HG03025 (cell line): ENCODE results near the gene COL23A1.
"Not testable (repeated sequence)": the region's sequence is repeated elsewhere in the genome, so short reads cannot be mapped to it uniquely, and the experiment has no call there.

Experiments used
- ATAC-seq: cut with Tn5 transposase; IDR thresholded peaks from one replicate; pipeline ENCODE4 v1.9.1; 2021; ENCODE audit warnings: mild to moderate bottlenecking, moderate library complexity; ENCODE audit not compliant: unreplicated experiment, low FRiP score

COL23A1 gene

DNA sequence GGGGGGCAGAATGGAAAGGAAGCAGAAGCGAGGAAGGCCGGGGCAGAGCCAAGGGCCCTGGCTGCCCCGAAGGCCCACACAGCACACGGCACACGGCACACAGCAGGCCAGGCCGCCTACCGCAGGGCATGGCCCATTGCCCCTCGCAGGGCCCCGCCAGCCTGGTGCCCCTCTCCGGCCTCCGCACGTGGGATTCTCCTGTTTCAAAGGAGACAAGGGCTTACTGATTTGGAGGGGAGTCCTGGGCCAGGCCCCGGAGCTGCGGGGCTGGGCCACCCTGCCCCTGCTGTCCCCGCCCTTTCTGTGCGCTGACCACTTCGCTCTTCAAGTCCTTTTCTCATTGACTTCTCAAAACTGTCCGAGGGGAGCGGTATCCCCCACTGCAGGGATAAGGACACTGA lies 349.9 kb downstream of the COL23A1 start:
- ATAC-seq: no peak

DNA sequence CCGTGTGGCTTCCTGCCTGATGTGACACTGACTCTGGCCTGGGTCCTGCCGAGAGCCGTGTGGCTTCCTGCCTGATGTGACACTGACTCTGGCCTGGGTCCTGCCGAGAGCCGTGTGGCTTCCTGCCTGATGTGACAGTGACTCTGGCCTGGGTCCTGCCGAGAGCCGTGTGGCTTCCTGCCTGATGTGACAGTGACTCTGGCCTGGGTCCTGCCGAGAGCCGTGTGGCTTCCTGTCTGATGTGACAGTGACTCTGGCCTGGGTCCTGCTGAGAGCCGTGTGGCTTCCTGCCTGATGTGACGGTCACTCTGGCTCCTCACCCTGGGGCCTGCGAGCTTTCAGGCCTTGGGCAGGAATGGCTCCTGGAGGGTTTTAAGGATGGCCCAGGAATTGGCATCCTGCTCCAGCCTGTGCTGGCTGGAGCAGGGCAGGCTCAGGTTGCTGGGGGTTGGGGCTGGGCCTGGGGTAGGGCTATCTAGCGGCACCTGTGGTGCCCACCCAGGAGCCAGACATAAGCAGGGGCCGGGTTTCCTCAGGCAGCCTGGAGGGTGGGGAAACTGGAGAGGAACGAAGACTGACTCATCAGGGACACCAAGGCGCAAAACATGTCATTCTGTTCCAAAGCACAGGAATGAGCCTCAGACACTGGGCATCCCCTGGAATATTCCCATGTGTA lies 350.4 kb downstream of the COL23A1 start:
- not testable (repeated sequence) for ATAC-seq

DNA sequence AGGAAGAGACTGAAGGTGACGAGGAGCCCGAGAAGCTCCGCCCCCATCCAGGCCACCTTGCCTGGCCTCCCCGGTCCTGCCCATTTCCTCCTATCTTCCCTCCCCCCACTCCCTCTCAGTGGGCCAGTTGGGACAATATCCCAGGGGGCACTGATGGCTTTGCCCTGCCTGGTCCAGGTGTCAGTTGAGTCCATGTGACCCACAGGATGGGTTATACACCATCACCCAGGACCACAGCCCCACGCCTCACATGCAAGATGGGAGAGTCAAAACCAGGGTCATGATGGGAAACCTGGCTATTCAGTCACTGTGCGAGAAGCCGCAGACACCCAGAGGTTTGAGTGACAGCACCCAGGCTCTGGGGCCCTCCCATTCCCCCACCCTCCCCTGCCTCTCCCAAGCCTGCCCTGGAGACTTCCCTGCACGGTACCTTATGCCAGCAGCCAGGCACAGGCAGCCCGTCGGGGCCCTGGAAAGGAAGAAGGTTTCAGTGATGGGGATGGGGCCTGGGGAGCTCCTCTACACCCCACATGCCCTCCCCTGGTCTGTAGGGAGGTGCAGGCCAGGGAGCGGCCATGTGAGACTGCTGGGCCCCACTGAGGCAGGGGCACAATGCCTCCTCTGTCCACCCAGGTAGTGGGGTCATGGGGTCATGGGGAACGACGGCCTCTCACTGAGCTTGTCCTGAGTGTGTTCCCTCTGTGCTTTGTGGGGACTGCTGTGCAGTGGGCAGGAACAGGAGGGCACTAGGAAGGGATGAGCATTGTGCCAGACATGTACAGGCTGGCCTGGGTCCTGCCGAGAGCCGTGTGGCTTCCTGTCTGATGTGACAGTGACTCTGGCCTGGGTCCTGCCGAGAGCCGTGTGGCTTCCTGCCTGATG lies 351.2 kb downstream of the COL23A1 start:
- no peak for ATAC-seq

DNA sequence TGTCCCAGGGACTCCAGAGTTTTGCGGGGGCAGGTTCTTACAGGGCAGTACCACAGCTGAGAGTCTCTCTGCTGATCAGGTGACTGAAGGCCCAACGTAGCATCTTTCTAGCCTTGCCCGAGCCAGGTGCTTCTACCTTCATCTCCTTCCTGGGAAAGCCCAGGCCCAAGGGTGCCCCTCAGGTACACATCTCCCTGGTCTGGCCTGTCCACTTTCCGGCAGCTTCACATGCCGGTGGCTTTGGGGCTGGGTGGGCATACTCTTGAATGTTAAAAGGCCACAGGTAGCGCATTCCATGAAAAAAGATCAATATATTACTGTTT lies 351.9 kb downstream of the COL23A1 start:
- no peak for ATAC-seq

GRCh38 chr5:178237431-178238312 lies 352.5 kb downstream of the COL23A1 start:
- no peak for ATAC-seq

GRCh38 chr5:178236679-178237078 lies 353.5 kb downstream of the COL23A1 start:
- no peak for ATAC-seq

DNA sequence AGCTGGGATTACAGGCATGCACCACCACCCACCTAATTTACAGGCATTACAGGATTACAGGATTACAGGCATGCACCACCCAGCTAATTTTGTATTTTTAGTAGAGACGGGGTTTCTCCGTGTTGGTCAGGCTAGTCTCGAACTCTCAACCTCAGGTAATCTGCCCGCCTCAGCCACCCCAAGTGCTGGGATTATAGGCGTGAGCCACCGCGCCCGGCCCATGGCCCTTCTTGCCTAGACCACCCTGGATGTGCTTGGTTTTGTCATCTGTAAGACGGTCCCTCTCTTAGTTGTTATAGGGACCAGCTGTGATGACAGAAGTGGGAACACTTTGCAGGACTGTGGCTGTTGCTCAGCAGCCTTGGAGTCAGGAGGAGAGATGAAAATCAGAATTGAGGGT lies 354.1 kb downstream of the COL23A1 start:
- no peak for ATAC-seq

DNA sequence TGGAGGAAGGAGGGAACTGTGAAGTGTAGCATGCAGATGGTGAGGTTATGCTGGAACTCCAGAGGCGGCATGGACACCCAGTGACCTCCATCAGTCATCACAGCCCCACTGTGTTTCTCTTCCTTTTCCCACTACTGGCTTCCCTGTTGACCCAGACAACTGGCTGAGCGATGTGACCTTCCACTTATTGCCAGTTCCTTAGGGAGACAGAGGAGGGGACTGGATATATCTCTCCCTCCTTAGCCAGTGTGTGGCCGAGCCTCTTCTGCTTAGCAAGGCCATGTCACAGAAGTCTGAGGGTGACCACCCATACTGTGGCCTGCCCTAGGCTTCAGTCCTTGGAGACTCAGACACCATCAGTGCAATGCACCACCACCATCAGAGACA lies 354.6 kb downstream of the COL23A1 start:
- no peak for ATAC-seq

- no peak for ATAC-seq
Observed at GRCh38 chr5:178234750-178235587, 355.2 kb downstream of the COL23A1 start.

DNA sequence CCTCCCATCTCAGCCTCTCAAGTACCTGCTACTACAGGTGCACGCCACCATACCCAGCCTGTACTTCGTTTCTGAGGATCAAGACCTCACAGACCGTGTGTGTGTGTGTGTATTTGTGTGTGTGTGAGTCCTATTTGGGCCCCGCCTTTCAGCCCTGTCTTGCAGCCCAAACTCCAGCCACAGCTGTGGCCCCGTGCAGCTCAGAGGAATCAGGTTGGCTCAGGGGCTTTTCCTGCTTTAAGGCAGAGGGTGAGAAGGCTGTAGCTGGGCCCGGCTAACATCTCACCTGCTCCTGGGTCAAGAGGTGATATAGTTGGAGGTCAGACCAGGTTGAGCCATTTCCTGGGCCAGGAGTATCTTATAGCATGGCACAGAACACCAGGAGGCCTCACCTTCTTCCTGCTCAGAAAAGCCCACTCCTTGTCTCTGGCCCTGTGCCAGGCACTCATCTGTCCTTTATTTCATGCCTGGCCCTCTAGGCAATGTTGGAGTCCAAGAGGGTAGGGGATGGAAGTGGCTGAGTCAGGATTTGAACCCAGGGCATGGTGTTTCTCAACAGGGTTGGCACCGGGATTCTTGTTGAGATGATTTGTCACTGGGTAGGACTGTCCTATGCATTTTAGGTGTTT lies 356.0 kb downstream of the COL23A1 start:
- ATAC-seq: no peak

GRCh38 chr5:178232920-178233429 lies 357.2 kb downstream of the COL23A1 start:
- peak; percentile 21 for ATAC-seq

DNA sequence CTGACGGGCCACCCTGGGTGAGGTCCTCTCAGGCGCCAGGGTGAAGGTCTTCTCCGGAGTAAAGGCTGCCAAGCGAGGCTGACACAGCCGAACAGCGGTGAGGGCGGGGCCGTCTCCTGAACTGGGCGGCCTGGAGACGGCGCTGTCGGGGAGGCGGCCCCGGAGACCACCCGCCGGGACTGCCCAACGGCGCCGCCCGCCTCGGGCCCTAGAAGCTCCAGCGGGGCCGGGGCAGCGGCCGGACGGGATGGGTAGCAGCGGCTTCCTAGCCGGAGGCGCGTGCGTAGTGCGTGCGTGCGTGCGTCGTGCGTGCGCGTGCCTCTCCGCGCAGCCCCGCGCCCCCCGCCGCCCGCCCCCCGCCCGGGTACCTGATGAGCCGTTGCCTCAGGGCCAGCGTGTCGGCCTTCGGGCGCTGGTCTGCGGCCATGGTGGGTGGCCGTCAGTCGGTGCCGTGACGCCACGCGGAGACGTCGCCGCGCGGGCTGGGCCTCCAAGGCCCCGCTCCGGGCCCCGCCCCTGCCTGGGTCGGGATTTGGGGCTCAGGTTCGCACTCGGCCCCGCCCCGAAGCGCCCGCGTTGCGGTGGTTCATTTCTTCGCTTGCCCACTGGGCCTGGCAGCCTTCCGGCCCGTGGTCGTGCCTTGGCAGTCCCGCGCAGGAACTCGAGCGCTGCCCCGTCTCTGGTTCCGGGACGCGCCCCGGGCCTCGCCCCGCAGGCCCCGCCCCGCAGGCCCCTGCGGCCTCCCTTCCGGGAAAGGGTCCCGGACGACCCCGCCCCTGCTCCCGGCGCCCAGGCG lies 357.9 kb downstream of the COL23A1 start, which contains the start of gene PHYKPL:
Gene PHYKPL (minus strand): TSS at position 679 of the 796 bp plus-strand sequence. CDS start 252 bp downstream, at position 427.
- ATAC-seq: peak; percentile 52

GRCh38 chr5:178231539-178232123 lies 358.6 kb downstream of the COL23A1 start:
- ATAC-seq: peak; percentile 3

DNA sequence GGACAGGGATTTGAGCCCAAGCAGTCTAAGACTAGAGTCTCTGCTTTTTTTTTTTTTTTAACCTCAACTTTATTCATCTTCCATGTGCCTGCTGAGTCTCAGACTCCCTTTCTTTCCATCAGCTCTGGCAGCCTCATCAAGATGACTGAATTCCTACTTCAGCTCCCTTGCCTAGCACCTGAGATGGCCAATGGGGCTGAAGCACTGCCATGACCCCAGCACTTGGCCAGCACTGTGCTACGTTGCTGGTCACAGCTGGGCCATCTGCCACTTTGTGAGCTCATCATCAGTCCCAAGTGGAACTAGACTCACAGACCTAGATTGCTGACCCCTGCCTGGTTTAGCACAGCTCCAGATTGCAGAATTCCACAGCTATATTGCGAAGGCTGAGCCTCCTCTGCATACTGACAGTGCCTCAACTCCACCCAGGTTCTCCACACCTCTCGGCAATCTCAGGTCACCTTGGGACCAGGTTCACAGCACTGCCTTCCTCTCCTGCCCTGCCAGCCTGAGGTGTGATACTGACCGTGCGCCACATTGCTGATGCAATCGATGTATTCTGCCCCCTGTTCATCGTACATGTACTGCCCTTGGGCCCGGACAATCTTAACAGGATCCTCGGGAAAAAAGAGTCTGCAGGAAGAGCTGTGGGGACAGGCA lies 359.2 kb downstream of the COL23A1 start:
- no peak for ATAC-seq

- no peak for ATAC-seq
Observed at GRCh38 chr5:178229861-178230260, 360.3 kb downstream of the COL23A1 start.

- ATAC-seq: not testable (repeated sequence)
Observed at GRCh38 chr5:178229111-178229510, 361.1 kb downstream of the COL23A1 start.

DNA sequence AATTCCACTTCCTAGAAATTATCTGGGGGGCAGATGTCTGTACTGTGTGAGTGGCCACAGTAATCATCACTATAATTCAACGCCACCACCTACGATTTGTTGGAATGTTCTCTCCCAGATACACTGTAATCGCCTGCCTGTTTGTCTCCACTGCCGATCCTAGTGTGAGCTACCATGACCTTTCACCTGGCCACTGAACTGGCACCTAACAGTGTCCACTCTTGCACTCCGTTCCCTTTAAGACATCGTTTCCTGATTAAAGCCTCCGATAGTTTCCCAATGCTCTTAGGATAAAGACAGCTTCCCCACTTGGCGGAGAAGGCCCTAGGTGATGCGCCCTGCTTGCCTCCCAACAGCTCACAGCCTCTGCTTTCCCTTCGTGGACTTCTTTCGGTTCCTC lies 361.6 kb downstream of the COL23A1 start:
- no peak for ATAC-seq

DNA sequence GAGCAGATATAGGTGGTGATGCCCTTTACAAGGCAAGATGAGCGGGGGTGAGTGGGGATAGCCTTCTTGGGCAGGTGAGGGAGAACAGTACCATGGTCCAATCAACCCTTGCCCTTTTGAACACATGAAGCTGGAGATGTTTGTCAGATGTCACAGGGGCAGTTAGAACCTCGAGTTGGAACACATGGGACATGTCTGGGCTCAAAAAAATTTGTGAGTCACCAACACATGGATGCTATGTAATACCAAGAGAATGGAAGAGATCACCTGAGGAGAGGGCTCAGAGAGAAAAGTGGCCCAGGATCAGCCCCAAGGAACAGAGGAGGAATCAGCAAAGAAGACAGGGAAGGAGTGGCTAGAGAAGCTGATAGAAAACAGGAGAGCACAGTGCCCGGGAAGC lies 362.3 kb downstream of the COL23A1 start:
- ATAC-seq: no peak
